Fibroblast of mammary gland (primary cell): Measurements from ENCODE around the gene SLC23A2.
"Not testable (repeated sequence)": the region's sequence is repeated elsewhere in the genome, so short reads cannot be mapped to it uniquely, and the experiment has no call there.

Source experiments
- DNase-seq: peaks from one replicate; pipeline ENCODE4 v3.0.0-alpha.2; 2010; ENCODE audit warnings: low read depth
- H3K4me3 ChIP-seq: 2 replicates; pipeline ENCODE4 v1.5.1; 2011; ENCODE audit warnings: low read depth, mild to moderate bottlenecking, low read length, moderate library complexity; ENCODE audit not compliant: control insufficient read depth
- CTCF ChIP-seq: conservative IDR thresholded peaks from 2 replicates; pipeline ENCODE4 v1.5.1; 2011; ENCODE audit warnings: low read depth, low read length, inconsistent platforms; ENCODE audit not compliant: control insufficient read depth, insufficient read depth

Gene SLC23A2

GRCh38 chr20:4922186-4922585, 79.1 kb downstream of the SLC23A2 start:
- TF ChIP-seq CTCF: no peak
- no peak overlapping the region for H3K4me3 ChIP-seq
- DNase-seq: no peak

- H3K4me3 ChIP-seq, DNase-seq: not testable (repeated sequence)
Observed at GRCh38 chr20:4921271-4921670, 80.0 kb downstream of the SLC23A2 start.

GRCh38 chr20:4920655-4921054, 80.7 kb downstream of the SLC23A2 start:
- no peak overlapping the region for H3K4me3 ChIP-seq
- DNase-seq: no peak
- TF ChIP-seq CTCF: no peak

GRCh38 chr20:4920131-4920530, 81.2 kb downstream of the SLC23A2 start:
- H3K4me3 ChIP-seq: no peak overlapping the region
- no peak for DNase-seq

GRCh38 chr20:4919047-4919704, 82.1 kb downstream of the SLC23A2 start:
- H3K4me3 ChIP-seq: no peak overlapping the region
- DNase-seq: no peak
- TF ChIP-seq CTCF: no peak

More at GRCh38 chr20:4920131-4920530, 81.2 kb downstream of the SLC23A2 start:
- TF ChIP-seq CTCF: no peak

GRCh38 chr20:4918473-4918872, 82.8 kb downstream of the SLC23A2 start:
- no peak overlapping the region for H3K4me3 ChIP-seq
- no peak for TF ChIP-seq CTCF
- DNase-seq: no peak

GRCh38 chr20:4916971-4917881, 84.1 kb downstream of the SLC23A2 start:
- no peak for DNase-seq
- no peak for TF ChIP-seq CTCF

More at GRCh38 chr20:4916971-4917881, 84.1 kb downstream of the SLC23A2 start:
- no peak overlapping the region for H3K4me3 ChIP-seq
